ENCODE results near the gene PFKFB4.
"Not testable (repeated sequence)": the region's sequence is repeated elsewhere in the genome, so short reads cannot be mapped to it uniquely, and the experiment has no call there.

PFKFB4 gene

GRCh38 chr3:48555949-48556795, 431 bp downstream of the PFKFB4 start:
- no peak for DNase-seq

GRCh38 chr3:48555231-48555948, 1.2 kb downstream of the PFKFB4 start:
- no peak for DNase-seq

- no peak for DNase-seq
Observed at GRCh38 chr3:48553886-48554845, 2.4 kb downstream of the PFKFB4 start.

GRCh38 chr3:48553361-48553760, 3.2 kb downstream of the PFKFB4 start:
- no peak for DNase-seq

GRCh38 chr3:48552111-48552951, 4.3 kb downstream of the PFKFB4 start:
- peak; percentile 84 for DNase-seq

GRCh38 chr3:48551651-48552050, 5.0 kb downstream of the PFKFB4 start:
- not testable (repeated sequence) for DNase-seq

- peak; percentile 92 for DNase-seq
Observed at GRCh38 chr3:48548729-48549705, 7.6 kb downstream of the PFKFB4 start.

- no peak for DNase-seq
Observed at GRCh38 chr3:48548126-48548525, 8.5 kb downstream of the PFKFB4 start.

GRCh38 chr3:48546203-48546829, 10.3 kb downstream of the PFKFB4 start:
- DNase-seq, result no peak

GRCh38 chr3:48544141-48544540, 12.5 kb downstream of the PFKFB4 start:
- no peak for DNase-seq

- DNase-seq, result no peak
Observed at GRCh38 chr3:48543271-48543866, 13.2 kb downstream of the PFKFB4 start.

GRCh38 chr3:48538451-48538850, 18.2 kb downstream of the PFKFB4 start:
- DNase-seq, result no peak

- DNase-seq, result no peak
Observed at GRCh38 chr3:48536785-48537184, 19.8 kb downstream of the PFKFB4 start.

GRCh38 chr3:48536116-48536515, 20.5 kb downstream of the PFKFB4 start:
- DNase-seq, result no peak

GRCh38 chr3:48535578-48535977, 21.0 kb downstream of the PFKFB4 start:
- DNase-seq, result no peak

GRCh38 chr3:48532977-48533337, 23.6 kb downstream of the PFKFB4 start:
- DNase-seq, result no peak

GRCh38 chr3:48532271-48532976, 24.2 kb downstream of the PFKFB4 start:
- no peak for DNase-seq

- DNase-seq, result not testable (repeated sequence)
Observed at GRCh38 chr3:48530701-48531100, 25.9 kb downstream of the PFKFB4 start.

- DNase-seq, result no peak
Observed at GRCh38 chr3:48528754-48529153, 27.8 kb downstream of the PFKFB4 start.
